Right lobe of liver (tissue), 4 donors: ENCODE measurements around the gene DCAF10.
"Not testable (repeated sequence)": the region's sequence is repeated elsewhere in the genome, so short reads cannot be mapped to it uniquely, and the experiment has no call there.

ENCODE experiments used
- POLR2A ChIP-seq: fragments of 450-650 bp; IDR thresholded peaks from one replicate; pipeline ENCODE4 v1.6.1; 2017; ENCODE audit warnings: antibody characterized with exemption, mild to moderate bottlenecking
- TF ChIP-seq, protein P1 (sequence below), 4 donors: fragments of 200-600 bp in 3 of 4; fragments of 450-650 bp in 1 of 4; IDR thresholded peaks; one replicate each; pipeline versions ENCODE4 v1.5.1 to v1.8.0; 2016 to 2022; ENCODE audit warnings: antibody characterized with exemption in 4 of 4, mild to moderate bottlenecking in 2 of 4
- donor health status: DM: no; HTN: no; CAD: no.
- donor health status: DM: no; HTN: no; CAD: no.
- donor health status: DM: no; HTN: yes; CAD: no.

DNA sequence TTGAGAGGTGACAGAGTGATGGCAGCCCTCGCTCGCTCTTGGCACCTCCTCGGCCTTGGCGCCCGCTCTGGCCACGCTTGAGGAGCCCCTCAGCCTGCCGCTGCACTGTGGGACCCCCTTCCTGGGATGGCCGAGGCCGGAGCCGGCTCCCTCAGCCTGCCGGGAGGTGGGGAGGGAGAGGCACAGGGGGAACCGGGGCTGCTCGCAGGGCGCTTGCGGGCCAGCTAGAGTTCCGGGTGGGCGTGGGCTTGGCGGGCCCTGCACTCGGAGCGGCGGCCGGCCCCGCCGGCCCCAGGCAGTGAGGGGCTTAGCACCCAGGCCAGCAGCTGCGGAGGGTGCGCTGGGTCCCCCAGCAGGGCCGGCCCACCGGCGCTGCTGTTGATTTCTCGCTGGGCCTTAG, 48.9 kb upstream of the DCAF10 start:
- TF ChIP-seq, protein P1, sequence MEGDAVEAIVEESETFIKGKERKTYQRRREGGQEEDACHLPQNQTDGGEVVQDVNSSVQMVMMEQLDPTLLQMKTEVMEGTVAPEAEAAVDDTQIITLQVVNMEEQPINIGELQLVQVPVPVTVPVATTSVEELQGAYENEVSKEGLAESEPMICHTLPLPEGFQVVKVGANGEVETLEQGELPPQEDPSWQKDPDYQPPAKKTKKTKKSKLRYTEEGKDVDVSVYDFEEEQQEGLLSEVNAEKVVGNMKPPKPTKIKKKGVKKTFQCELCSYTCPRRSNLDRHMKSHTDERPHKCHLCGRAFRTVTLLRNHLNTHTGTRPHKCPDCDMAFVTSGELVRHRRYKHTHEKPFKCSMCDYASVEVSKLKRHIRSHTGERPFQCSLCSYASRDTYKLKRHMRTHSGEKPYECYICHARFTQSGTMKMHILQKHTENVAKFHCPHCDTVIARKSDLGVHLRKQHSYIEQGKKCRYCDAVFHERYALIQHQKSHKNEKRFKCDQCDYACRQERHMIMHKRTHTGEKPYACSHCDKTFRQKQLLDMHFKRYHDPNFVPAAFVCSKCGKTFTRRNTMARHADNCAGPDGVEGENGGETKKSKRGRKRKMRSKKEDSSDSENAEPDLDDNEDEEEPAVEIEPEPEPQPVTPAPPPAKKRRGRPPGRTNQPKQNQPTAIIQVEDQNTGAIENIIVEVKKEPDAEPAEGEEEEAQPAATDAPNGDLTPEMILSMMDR (IDR thresholded peaks at IDR 0.05): not testable (repeated sequence)
- TF ChIP-seq POLR2A: not testable (repeated sequence)
